ENCODE results near the gene MBP.
A peak's percentile ranks its signal among the peaks of the same experiment; 100 is the strongest.
"Not testable (repeated sequence)": the region's sequence is repeated elsewhere in the genome, so short reads cannot be mapped to it uniquely, and the experiment has no call there.

MBP gene

DNA sequence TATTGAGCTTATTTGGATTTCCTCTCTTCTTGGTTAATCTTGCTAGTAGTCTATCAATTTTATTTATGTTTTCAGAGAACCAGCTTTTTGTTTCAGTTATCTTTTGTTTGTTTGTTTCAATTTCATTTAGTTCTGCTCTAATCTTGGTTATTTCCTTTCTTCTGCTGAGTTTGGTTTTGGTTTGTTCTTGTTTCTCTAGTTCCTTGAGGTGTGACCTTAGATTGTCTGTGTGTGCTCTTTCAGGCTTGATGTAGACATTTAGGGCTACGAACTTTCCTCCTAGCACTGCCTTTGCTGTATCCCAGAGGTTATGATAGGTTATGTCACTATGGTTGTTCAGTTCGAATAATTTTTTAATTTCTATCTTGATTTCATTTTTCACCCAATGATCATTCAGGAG lies 168.6 kb downstream of the MBP start:
- H3K36me3 Mint-ChIP-seq (ENCODE audit: low read depth): peaks cover 51% of the 10 kb centered on the region
- peaks cover 36% of the 10 kb centered on the region for H3K4me1 Mint-ChIP-seq (ENCODE audit: low read depth)
- H3K4me3 Mint-ChIP-seq: no peak overlapping the region
- H3K9me3 Mint-ChIP-seq: no peaks in the 10 kb centered on the region
- H3K27ac Mint-ChIP-seq: peak overlapping the region; percentile 1
- no peaks in the 10 kb centered on the region for H3K27me3 Mint-ChIP-seq

DNA sequence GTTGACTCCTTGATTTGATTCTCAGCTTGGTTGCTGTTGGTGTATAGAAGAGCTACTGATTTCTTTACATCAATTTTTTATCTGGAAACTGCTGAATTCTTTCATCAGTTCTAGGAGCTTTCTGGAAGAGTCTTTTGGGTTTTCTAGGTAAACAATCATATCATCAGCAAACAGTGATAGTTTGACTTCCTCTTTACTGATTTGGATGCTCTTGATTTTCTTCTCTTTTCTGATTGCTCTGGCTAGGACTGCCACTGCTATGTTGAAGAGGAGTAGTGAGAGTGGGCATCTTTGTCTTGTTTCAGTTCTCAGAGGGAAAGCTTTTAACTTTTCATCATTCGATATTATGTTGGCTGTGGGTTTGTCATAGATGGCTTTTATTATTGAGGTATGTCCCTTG lies 169.7 kb downstream of the MBP start:
- Mint-ChIP-seq H3K4me3 (no peak overlapping the region), H3K36me3 (ENCODE audit: low read depth) (peaks cover 47% of the 10 kb centered on the region), H3K27ac (peak overlapping the region; percentile 37), H3K4me1 (ENCODE audit: low read depth) (peaks cover 36% of the 10 kb centered on the region), H3K9me3 (no peaks in the 10 kb centered on the region), H3K27me3 (no peaks in the 10 kb centered on the region)

DNA sequence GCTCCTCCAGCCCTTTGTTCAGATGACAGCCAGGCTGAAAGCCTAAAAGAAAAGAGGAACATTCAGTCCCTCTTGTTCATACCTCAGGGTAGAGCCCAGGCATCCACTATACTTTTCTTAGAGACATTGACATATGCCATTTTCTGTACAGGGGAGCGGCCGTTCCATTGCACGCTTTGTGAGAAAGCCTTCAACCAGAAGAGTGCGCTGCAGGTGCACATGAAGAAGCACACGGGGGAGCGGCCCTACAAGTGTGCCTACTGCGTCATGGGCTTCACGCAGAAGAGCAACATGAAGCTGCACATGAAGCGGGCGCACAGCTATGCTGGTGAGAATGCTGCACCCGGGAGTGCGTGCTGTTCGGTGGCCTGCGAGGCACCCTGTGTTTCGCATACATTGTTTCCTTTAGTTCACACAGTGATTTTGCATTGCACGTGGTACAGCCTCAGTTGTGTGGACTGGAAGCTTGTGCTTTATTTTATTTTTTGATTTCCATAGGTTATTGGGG lies 172.0 kb downstream of the MBP start:
- no peak overlapping the region for H3K27ac Mint-ChIP-seq
- H3K27me3 Mint-ChIP-seq: no peaks in the 10 kb centered on the region
- peaks cover 52% of the 10 kb centered on the region for H3K36me3 Mint-ChIP-seq (ENCODE audit: low read depth)
- peaks cover 36% of the 10 kb centered on the region for H3K4me1 Mint-ChIP-seq (ENCODE audit: low read depth)
- no peak overlapping the region for H3K4me3 Mint-ChIP-seq
- no peaks in the 10 kb centered on the region for H3K9me3 Mint-ChIP-seq

DNA sequence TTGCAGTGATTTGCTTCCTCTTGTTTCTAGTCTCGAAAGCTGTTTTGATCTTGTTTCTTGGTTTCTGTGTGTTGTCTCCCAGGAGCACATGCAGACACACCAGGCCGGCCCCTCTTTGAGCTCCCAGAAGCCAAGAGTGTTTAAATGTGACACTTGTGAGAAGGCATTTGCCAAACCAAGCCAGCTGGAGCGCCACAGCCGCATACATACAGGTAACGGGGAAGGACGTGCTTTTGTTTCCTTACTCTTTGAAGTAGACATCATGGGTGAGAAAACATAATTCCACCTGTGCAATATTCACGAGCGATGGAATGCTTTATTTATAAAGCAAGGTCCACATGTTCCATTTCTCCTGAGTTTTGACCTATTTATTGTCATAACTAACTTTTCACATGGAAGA lies 173.0 kb downstream of the MBP start:
- Mint-ChIP-seq H3K4me3 (no peak overlapping the region), H3K27ac (no peak overlapping the region), H3K4me1 (ENCODE audit: low read depth) (peaks cover 29% of the 10 kb centered on the region), H3K36me3 (ENCODE audit: low read depth) (peaks cover 47% of the 10 kb centered on the region), H3K27me3 (no peaks in the 10 kb centered on the region), H3K9me3 (no peaks in the 10 kb centered on the region)

DNA sequence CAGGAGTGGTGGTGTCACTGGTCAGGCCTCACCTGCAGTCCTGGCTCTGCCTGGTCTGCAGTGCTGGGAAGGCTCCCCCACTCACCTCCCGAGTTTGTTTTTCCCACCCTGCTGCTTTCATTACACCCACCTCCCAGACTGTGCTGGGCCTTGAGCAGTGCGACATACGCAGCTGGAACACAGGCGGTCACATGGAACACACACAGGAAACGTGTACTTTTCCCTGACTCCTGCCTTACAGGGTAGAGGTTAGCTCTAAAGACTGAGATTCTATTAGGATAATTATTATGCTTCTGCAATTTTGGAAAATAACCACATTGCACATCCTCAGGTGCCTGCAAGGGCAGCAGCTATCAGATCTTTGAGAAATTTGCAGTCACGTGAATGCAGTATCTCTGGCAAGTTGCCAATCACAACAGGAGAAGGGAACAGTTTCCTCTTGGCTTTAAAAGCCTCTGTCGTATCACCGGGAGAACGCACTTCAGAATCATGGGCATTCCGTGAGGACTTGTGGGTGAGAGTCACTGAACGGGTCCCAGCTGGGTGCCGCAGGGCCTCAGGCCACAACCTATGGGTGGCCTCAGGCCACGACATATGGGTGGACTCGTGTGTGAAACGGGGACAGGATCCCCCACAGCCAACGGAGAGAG lies 173.8 kb downstream of the MBP start:
- H3K4me1 Mint-ChIP-seq (ENCODE audit: low read depth): peaks cover 23% of the 10 kb centered on the region
- H3K27me3 Mint-ChIP-seq: no peaks in the 10 kb centered on the region
- H3K9me3 Mint-ChIP-seq: no peaks in the 10 kb centered on the region
- no peak overlapping the region for H3K27ac Mint-ChIP-seq
- H3K36me3 Mint-ChIP-seq (ENCODE audit: low read depth): peaks cover 43% of the 10 kb centered on the region
- no peak overlapping the region for H3K4me3 Mint-ChIP-seq

DNA sequence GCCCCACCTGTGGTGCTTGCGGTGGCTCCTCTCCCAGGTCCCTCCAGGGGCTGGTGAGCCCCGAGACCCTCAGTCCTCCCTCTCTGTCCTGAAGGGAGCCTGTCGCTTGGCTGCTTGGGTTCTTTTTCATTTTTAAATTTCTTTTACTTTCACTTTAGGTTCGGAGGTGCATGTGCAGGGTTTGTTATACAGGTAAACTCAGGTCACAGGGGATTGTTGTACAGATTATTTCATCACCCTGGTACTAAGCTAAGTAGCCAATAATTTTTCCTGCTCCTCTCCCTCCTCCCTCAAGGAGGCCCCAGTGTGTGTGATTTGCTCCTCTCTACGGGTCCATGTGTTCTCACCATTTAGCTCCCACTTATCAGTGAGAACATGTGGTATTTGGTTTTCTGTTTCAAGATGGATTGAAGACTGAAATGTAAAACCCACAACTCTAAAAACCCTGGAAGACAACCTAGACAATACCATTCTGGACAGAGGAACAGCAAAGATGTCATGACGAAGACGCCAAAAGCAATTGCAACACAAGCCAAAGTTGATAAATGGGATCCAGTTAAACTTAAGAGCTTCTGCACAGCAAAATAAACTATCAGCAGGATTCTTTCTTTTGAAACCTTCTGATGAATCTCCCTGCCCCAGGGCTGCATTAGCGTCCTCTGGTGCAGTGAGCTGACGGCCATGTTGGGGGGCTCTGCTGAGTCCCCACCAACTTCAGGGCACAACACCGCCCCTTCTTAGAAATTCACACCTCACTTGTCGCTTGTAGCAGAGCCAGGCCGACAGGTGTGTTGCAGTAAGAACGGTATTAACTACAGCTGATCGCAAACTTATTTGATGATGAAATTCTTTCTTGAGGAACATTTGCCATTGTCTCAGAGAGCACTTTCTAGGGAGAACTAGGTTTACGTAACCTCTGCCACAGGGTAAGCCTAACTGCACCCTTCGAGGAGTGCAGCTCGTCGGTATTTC lies 174.9 kb downstream of the MBP start:
- Mint-ChIP-seq H3K27ac (no peak overlapping the region), H3K36me3 (ENCODE audit: low read depth) (peaks cover 40% of the 10 kb centered on the region), H3K4me1 (ENCODE audit: low read depth) (peaks cover 11% of the 10 kb centered on the region), H3K4me3 (no peak overlapping the region), H3K9me3 (no peaks in the 10 kb centered on the region), H3K27me3 (no peaks in the 10 kb centered on the region)

DNA sequence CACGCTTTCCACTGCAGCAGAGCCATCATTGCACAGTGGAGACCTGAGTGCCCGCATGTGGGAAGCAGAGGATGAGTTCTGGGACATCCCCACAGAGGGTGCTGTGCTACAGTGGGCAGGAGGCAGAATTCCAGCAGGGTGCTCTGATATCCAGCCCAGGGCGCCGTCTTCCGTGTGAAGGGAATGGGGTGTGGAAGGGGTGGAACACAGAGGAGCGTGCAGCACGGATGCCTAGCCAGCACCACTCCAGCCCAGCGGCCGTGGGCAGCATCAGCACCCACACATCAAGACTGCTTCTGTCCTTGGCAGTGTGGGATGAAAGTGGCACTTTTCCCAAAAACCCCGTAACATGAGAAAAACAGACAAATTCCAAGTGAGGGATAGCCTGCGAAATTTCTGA lies 175.9 kb downstream of the MBP start:
- H3K36me3 Mint-ChIP-seq (ENCODE audit: low read depth): peaks cover 33% of the 10 kb centered on the region
- no peak overlapping the region for H3K4me3 Mint-ChIP-seq
- H3K27me3 Mint-ChIP-seq: no peaks in the 10 kb centered on the region
- H3K4me1 Mint-ChIP-seq (ENCODE audit: low read depth): peaks cover under 1% of the 10 kb centered on the region
- no peaks in the 10 kb centered on the region for H3K9me3 Mint-ChIP-seq
- no peak overlapping the region for H3K27ac Mint-ChIP-seq

DNA sequence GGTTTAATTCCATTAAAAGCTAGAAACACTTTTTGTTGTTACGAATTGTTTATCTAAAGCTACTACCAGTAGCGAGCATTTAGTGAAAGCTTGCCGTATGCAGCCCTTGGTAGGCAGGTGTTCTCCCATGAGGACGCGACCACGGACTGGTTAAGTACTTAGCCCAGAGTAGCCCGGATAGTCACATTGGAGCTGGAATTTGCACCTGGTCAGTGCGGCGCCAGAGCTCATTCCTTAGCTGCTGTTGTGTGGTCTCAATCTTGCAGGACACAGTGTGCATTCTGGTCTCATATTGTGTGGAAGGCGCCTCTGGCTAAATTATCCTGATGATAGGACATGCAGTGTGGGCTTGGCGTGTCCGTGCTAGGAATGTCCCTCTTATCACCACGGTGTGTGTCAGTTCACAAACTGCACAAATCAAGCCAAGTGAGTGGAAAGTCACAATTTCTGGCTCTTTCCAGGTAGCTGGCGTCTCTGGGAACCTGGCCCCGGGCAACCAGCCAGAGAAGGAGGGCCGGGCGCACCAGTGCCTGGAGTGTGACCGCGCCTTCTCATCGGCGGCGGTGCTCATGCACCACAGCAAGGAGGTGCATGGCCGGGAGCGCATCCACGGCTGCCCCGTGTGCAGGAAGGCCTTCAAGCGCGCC lies 176.9 kb downstream of the MBP start:
- Mint-ChIP-seq H3K27me3 (no peaks in the 10 kb centered on the region), H3K27ac (no peak overlapping the region), H3K4me3 (no peak overlapping the region), H3K4me1 (ENCODE audit: low read depth) (peaks cover 5% of the 10 kb centered on the region), H3K9me3 (no peaks in the 10 kb centered on the region), H3K36me3 (ENCODE audit: low read depth) (peaks cover 32% of the 10 kb centered on the region)

DNA sequence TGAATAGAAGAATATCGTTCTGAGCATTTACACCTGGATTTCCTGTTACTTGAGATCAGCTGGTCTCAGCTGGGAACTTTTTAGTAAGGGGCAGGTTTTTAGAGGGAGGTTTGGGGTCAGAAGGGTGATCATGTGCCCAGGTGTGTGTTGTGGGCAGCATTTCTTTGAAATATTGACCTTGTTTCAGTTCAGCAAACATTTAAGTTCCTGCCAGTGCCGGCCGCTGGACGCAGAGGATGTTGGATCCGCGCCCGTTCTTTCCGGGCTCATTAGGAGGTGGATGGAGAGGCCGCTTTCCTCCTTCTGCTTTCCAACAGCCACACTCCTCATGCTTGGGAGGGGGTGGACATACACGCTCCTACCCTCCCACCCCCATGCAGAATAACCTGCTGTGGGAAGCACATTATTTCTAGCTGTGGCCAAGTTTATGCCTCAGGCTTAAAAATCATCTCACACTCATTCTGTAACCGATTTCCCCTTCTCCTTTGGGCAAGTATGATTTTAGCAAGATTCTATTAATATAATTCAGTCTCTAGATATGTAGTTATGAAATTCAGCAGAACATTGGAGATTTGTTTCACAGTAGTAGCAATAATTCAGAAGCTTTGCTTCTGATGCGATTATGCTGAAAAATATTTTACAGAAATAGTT lies 178.9 kb downstream of the MBP start:
- Mint-ChIP-seq H3K36me3 (ENCODE audit: low read depth) (peaks cover 32% of the 10 kb centered on the region), H3K27ac (no peak overlapping the region), H3K27me3 (no peaks in the 10 kb centered on the region), H3K9me3 (no peaks in the 10 kb centered on the region), H3K4me1 (ENCODE audit: low read depth) (peaks cover 5% of the 10 kb centered on the region), H3K4me3 (no peak overlapping the region)

DNA sequence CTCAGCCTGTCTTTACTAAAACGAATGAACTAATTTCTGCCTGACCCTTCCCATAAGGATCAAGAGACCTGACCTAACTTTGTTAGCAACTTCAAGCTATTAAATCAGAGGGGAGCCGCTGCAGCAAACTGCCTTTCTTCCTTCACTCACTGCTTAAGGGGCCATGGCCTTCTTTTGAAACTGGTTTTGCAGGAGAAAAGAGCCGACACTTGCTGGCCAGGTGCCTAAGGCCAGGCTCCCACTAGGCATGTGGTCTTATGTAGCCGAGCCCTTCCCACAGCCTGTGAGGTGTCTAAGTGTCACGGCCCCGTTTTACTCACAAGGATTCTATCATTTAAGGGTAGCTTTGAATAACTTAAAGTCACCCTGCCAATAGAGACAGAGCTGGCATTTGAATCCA lies 179.4 kb downstream of the MBP start:
- Mint-ChIP-seq H3K27ac (no peak overlapping the region), H3K36me3 (ENCODE audit: low read depth) (peaks cover 36% of the 10 kb centered on the region), H3K4me1 (ENCODE audit: low read depth) (peaks cover 9% of the 10 kb centered on the region), H3K27me3 (no peaks in the 10 kb centered on the region), H3K4me3 (no peak overlapping the region), H3K9me3 (no peaks in the 10 kb centered on the region)

DNA sequence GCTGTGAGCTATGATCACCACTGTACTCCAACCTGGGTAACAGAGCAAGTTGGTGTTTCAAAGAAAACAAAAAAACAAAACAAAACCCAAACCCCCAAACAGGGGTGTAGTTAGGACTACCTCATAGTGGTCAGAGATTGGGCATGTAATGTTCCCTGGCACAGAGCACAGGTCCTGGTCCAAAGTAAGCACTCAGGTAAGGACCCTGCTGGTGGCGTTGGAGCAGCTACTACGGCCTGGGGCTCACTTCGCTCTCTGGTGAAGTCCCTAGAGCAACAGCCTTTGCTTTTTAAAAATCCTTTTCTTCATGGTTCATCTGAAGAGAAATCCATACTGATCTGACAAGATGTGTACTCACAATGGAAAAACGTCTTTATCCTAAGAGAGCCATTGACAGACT lies 179.8 kb downstream of the MBP start:
- Mint-ChIP-seq H3K36me3 (ENCODE audit: low read depth) (peaks cover 40% of the 10 kb centered on the region), H3K27ac (no peak overlapping the region), H3K9me3 (no peaks in the 10 kb centered on the region), H3K27me3 (no peaks in the 10 kb centered on the region), H3K4me1 (ENCODE audit: low read depth) (peaks cover 13% of the 10 kb centered on the region), H3K4me3 (no peak overlapping the region)

DNA sequence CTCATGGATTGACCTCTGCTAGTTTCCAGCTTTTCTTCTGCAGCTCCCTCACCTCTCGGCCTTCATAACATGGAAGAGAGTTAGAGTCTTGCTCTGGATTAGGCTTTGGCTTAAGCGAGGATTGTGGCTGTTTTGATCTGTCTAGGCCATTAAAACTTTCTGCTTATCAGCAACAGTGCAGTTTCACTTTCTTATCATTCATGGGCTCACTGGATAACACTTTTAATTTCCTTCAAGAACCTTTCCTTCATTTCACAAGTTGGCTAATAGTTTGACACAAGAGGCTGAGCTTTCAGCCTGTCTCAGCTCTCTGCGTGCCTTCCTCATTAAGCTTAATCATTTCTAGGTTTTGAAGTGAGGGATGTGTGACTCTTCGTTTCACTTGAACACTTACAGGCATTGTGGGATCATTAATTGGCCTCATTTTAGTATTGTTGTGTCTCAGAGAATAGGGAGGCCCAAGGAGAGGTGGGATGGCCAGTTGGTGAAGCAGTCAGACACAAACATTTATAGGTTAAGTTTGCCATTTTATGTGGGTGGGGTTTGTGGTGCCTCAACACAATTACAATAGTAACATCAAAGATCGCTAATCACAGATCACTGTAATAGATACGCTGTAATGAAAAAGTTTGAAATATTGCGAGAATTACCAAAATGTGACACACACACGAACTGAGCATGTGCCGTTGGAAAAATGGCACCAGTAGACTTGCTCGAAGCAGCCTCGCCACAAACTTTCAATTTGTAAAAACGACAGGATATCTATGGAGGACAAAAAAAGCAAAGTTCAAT lies 180.9 kb downstream of the MBP start:
- Mint-ChIP-seq H3K27ac (no peak overlapping the region), H3K9me3 (no peaks in the 10 kb centered on the region), H3K27me3 (no peaks in the 10 kb centered on the region), H3K4me1 (ENCODE audit: low read depth) (peaks cover 19% of the 10 kb centered on the region), H3K36me3 (ENCODE audit: low read depth) (peaks cover 46% of the 10 kb centered on the region), H3K4me3 (no peak overlapping the region)

DNA sequence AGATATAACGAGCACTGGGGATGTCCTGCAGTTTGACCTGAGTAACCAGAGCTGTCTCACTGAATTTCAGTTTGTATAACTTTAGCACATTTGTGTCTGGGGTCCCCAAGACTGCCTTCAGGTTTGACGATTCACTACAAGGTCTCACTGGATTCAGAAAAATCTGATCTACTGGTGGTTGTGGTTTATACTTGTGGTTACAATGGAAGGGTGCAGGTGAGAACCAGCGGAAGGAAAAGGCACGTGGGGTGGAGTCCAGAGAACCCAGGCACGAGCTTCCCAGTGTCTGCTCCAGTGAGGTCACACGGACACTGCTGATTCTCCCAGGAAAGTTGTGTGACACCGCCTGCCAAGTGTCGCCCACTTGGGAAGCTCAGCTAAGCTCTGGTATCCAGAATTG lies 184.2 kb downstream of the MBP start:
- H3K27ac Mint-ChIP-seq: no peak overlapping the region
- H3K4me1 Mint-ChIP-seq (ENCODE audit: low read depth): peaks cover 19% of the 10 kb centered on the region
- peaks cover 72% of the 10 kb centered on the region for H3K36me3 Mint-ChIP-seq (ENCODE audit: low read depth)
- H3K4me3 Mint-ChIP-seq: no peak overlapping the region
- no peaks in the 10 kb centered on the region for H3K9me3 Mint-ChIP-seq
- no peaks in the 10 kb centered on the region for H3K27me3 Mint-ChIP-seq

DNA sequence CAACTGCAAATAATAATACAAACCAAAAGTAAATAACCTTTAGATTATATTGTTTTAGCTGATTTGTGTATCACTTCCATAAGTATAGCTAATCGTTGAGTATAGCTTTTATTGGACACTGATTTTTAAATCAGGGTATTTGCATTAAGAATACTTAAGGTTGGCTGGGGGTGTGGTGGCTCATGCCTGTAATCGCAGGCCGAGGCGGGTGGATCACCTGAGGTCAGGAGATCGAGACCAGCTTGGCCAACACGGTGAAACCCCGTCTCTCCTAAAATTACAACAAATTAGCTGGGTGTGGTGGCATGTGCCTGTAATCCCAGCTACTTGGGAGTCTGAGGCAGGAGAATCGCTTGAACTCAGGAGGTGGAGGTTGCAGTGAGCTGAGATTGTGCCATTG lies 188.2 kb downstream of the MBP start:
- peaks cover 63% of the 10 kb centered on the region for H3K36me3 Mint-ChIP-seq (ENCODE audit: low read depth)
- H3K27me3 Mint-ChIP-seq, H3K4me3 Mint-ChIP-seq, H3K9me3 Mint-ChIP-seq, H3K27ac Mint-ChIP-seq: not testable (repeated sequence)
- peaks cover 14% of the 10 kb centered on the region for H3K4me1 Mint-ChIP-seq (ENCODE audit: low read depth)
